CD4-positive, alpha-beta T cell treated with Interleukin-6 for 4 hours (primary cell): Measurements from ENCODE around the gene DMXL2.
"Not testable (repeated sequence)": the region's sequence is repeated elsewhere in the genome, so short reads cannot be mapped to it uniquely, and the experiment has no call there.

Experiments
- DNase-seq: peaks from one replicate; pipeline ENCODE4 v3.0.0-alpha.2; 2020; ENCODE audit warnings: mixed read lengths

The DMXL2 gene

GRCh38 chr15:51483520-51483919 lies 139.1 kb downstream of the DMXL2 start:
- DNase-seq, result no peak

GRCh38 chr15:51475736-51476135 lies 146.8 kb downstream of the DMXL2 start:
- no peak for DNase-seq

GRCh38 chr15:51470512-51470911 lies 152.1 kb downstream of the DMXL2 start:
- no peak for DNase-seq

- no peak for DNase-seq
Observed at GRCh38 chr15:51460796-51461195, 161.8 kb downstream of the DMXL2 start.

GRCh38 chr15:51450001-51450400 lies 172.6 kb downstream of the DMXL2 start:
- DNase-seq, result no peak

- no peak for DNase-seq
Observed at GRCh38 chr15:51448622-51449399, 173.8 kb downstream of the DMXL2 start.

GRCh38 chr15:51447855-51448621 lies 174.5 kb downstream of the DMXL2 start:
- DNase-seq, result no peak

GRCh38 chr15:51446029-51446744 lies 176.4 kb downstream of the DMXL2 start:
- DNase-seq, result not testable (repeated sequence)

- DNase-seq, result no peak
Observed at GRCh38 chr15:51444807-51445206, 177.8 kb downstream of the DMXL2 start.

GRCh38 chr15:51444112-51444511 lies 178.5 kb downstream of the DMXL2 start:
- DNase-seq, result no peak

GRCh38 chr15:51443282-51443914 lies 179.2 kb downstream of the DMXL2 start:
- DNase-seq, result no peak

- no peak for DNase-seq
Observed at GRCh38 chr15:51438526-51438925, 184.0 kb downstream of the DMXL2 start.

- no peak for DNase-seq
Observed at GRCh38 chr15:51425517-51426040, 197.0 kb downstream of the DMXL2 start.

- DNase-seq, result no peak
Observed at GRCh38 chr15:51424780-51425179, 197.8 kb downstream of the DMXL2 start.

GRCh38 chr15:51423040-51423439 lies 199.5 kb downstream of the DMXL2 start:
- DNase-seq, result not testable (repeated sequence)

- DNase-seq, result no peak
Observed at GRCh38 chr15:51416129-51416528, 206.4 kb downstream of the DMXL2 start.

- DNase-seq, result no peak
Observed at GRCh38 chr15:51414256-51414860, 208.2 kb downstream of the DMXL2 start.

GRCh38 chr15:51405693-51406523 lies 216.7 kb downstream of the DMXL2 start:
- no peak for DNase-seq

GRCh38 chr15:51403946-51404695 lies 218.4 kb downstream of the DMXL2 start:
- no peak for DNase-seq

GRCh38 chr15:51403072-51403878 lies 219.3 kb downstream of the DMXL2 start:
- DNase-seq, result no peak
